Muscle of leg (tissue), 11 donors: ENCODE measurements around the gene EVX1. TPM values are rescaled to one million over a fixed set of nuclear protein-coding genes. Genes with fewer than 3 reads are reported as not detected.

Experiments
- DNase-seq: peaks from one replicate; pipeline ENCODE4 v3.0.0; 2013
- H3K27ac ChIP-seq: one replicate; pipeline ENCODE4 v1.5.1; 2013; ENCODE audit warnings: mild to moderate bottlenecking, low read length, control low read depth
- H3K27me3 ChIP-seq: one replicate; pipeline ENCODE4 v1.6.1; 2013; ENCODE audit warnings: low read length; ENCODE audit not compliant: control insufficient read depth, insufficient read depth
- H3K36me3 ChIP-seq: one replicate; pipeline ENCODE4 v1.6.1; 2013; ENCODE audit warnings: low read length; ENCODE audit not compliant: control insufficient read depth, insufficient read depth
- H3K4me1 ChIP-seq: one replicate; pipeline ENCODE4 v1.6.1; 2013; ENCODE audit warnings: low read length; ENCODE audit not compliant: control insufficient read depth, insufficient read depth
- H3K4me3 ChIP-seq: one replicate; pipeline ENCODE4 v1.5.1; 2013; ENCODE audit warnings: low read length, control low read depth
- H3K9me3 ChIP-seq: replicated peaks from 2 replicates; pipeline ENCODE4 v1.6.1; 2013; ENCODE audit warnings: low read depth, low read length; ENCODE audit not compliant: control insufficient read depth
- WGBS: methylation state at CpG from one replicate; pipeline ENCODE4 v1.1.5; 2013; ENCODE audit warnings: missing lambda C conversion rate; ENCODE audit not compliant: insufficient coverage; 5-methylcytosine and 5-hydroxymethylcytosine counted together
- polyA plus RNA-seq, 8 donors: library from polyadenylated mRNA; unstranded; fragments of 120-200 nt; gene quantifications; one replicate each; pipeline versions ENCODE4 v1.2.1 to v1.2.3, GENCODE V29; 2013; ENCODE audit warnings: inconsistent platforms in 1 of 8, low replicate concordance in 1 of 8; ENCODE audit not compliant: insufficient read length in 8 of 8, insufficient read depth in 1 of 8
- total RNA-seq: library from RNA; stranded (reverse); fragments of 120-200 nt; gene quantifications from one replicate; pipeline ENCODE4 v1.2.4, GENCODE V29; 2013

The EVX1 gene
- total and polyA plus RNA-seq, 9 donors = not detected

DNA sequence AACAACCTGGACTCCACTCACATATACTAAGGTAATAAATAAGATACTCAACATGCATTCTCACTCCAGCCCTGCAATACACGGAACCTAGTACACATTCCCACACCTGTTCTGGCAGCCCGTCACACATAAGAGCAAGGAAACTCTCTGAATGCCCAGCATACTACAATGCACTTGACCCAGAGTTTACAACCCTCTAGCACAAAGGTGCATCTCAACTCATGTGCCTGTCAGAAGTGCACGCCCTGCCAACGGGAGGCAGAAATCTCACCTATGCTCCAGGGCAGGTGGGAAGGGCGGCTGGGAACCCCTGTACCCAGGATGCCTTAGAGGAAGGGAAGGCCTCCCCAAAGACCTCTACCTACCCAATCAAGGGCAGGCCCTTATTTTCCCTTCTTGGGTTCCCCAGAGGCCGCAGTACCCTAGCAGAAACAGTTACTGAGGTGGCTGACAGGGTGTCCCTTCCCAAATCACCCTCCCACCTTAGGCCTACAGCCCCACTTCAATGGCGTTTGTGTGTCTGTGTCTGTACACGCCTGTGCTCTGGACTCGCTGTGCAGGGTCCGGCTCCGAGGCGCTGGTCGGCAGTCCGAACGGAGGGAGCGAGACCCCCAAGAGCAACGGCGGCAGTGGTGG lies 2.0 kb downstream of the EVX1 start:
- 6% methylated on average over 14 of the region's 18 CpGs for WGBS
- no peak for DNase-seq
- peaks cover 100% of the 10 kb centered on the region for H3K27me3 ChIP-seq

GRCh38 chr7:27245124-27245797 lies 2.7 kb downstream of the EVX1 start:
- 4% methylated on average over 28 of the region's 37 CpGs for WGBS
- H3K36me3 ChIP-seq = no peaks in the 10 kb centered on the region
- H3K4me1 ChIP-seq = peaks cover 27% of the 10 kb centered on the region
- H3K4me3 ChIP-seq = no peak overlapping the region
- no peak for DNase-seq
- H3K9me3 ChIP-seq = peaks cover 2% of the 10 kb centered on the region
- H3K27me3 ChIP-seq = peaks cover 100% of the 10 kb centered on the region
- no peak overlapping the region for H3K27ac ChIP-seq

More for the DNA sequence above, 2.0 kb downstream of the EVX1 start:
- Histone ChIP-seq H3K27ac (no peak overlapping the region), H3K4me1 (peaks cover 34% of the 10 kb centered on the region), H3K36me3 (no peaks in the 10 kb centered on the region), H3K4me3 (no peak overlapping the region), H3K9me3 (peaks cover 2% of the 10 kb centered on the region)

- H3K36me3 ChIP-seq = no peaks in the 10 kb centered on the region
- no peak overlapping the region for H3K4me3 ChIP-seq
- peaks cover 26% of the 10 kb centered on the region for H3K4me1 ChIP-seq
- H3K27me3 ChIP-seq = peaks cover 100% of the 10 kb centered on the region
- H3K27ac ChIP-seq = no peak overlapping the region
- DNase-seq = no peak
- 2% methylated on average over 87 of the region's 90 CpGs for WGBS
- H3K9me3 ChIP-seq = peaks cover 2% of the 10 kb centered on the region
These were observed 3.4 kb downstream of the EVX1 start for GRCh38 chr7:27245798-27246691.

GRCh38 chr7:27247000-27247399 lies 4.4 kb downstream of the EVX1 start:
- H3K27ac ChIP-seq = no peak overlapping the region
- no peak for DNase-seq
- no peak overlapping the region for H3K4me3 ChIP-seq
- WGBS = 41% methylated on average over 5 of the region's 7 CpGs
- peaks cover 2% of the 10 kb centered on the region for H3K9me3 ChIP-seq
- no peaks in the 10 kb centered on the region for H3K36me3 ChIP-seq
- H3K27me3 ChIP-seq = peaks cover 100% of the 10 kb centered on the region
- H3K4me1 ChIP-seq = peaks cover 34% of the 10 kb centered on the region

GRCh38 chr7:27247452-27248426 lies 5.1 kb downstream of the EVX1 start:
- Histone ChIP-seq H3K4me1 (peaks cover 33% of the 10 kb centered on the region), H3K4me3 (no peak overlapping the region), H3K27me3 (peaks cover 100% of the 10 kb centered on the region), H3K36me3 (no peaks in the 10 kb centered on the region), H3K27ac (no peak overlapping the region), H3K9me3 (peaks cover 2% of the 10 kb centered on the region)
- no peak for DNase-seq
- 75% methylated on average over 1 of the region's 4 CpGs for WGBS

- H3K27ac ChIP-seq = no peak overlapping the region
- peaks cover 28% of the 10 kb centered on the region for H3K4me1 ChIP-seq
- 61% methylated on average over 3 of the region's 3 CpGs for WGBS
- H3K27me3 ChIP-seq = peaks cover 100% of the 10 kb centered on the region
- no peak overlapping the region for H3K4me3 ChIP-seq
- peaks cover 2% of the 10 kb centered on the region for H3K9me3 ChIP-seq
- no peak for DNase-seq
- H3K36me3 ChIP-seq = no peaks in the 10 kb centered on the region
These were observed 5.8 kb downstream of the EVX1 start for GRCh38 chr7:27248427-27248806.

GRCh38 chr7:27248911-27249723 lies 6.5 kb downstream of the EVX1 start:
- no peaks in the 10 kb centered on the region for H3K36me3 ChIP-seq
- peaks cover 2% of the 10 kb centered on the region for H3K9me3 ChIP-seq
- H3K27ac ChIP-seq = no peak overlapping the region
- H3K4me3 ChIP-seq = no peak overlapping the region
- DNase-seq = no peak
- WGBS = 5% methylated on average over 17 of the region's 23 CpGs
- H3K27me3 ChIP-seq = peaks cover 96% of the 10 kb centered on the region
- H3K4me1 ChIP-seq = peaks cover 24% of the 10 kb centered on the region

- Histone ChIP-seq H3K4me1 (peaks cover 24% of the 10 kb centered on the region), H3K9me3 (peaks cover 2% of the 10 kb centered on the region), H3K27ac (no peak overlapping the region), H3K27me3 (peaks cover 95% of the 10 kb centered on the region), H3K4me3 (no peak overlapping the region), H3K36me3 (no peaks in the 10 kb centered on the region)
- 16% methylated on average over 8 of the region's 19 CpGs for WGBS
- no peak for DNase-seq
These were observed 7.3 kb downstream of the EVX1 start for GRCh38 chr7:27249724-27250556.
